ENCODE results near the gene SCN2A. TPM values are rescaled to one million over a fixed set of nuclear protein-coding genes. Genes with fewer than 3 reads are reported as not detected.

SCN2A gene
- total and polyA plus RNA-seq, 10 of the 15 experiments (the other 5 are each of a cell fraction or from before 2014, with no cell fraction given): 0.01 TPM; not detected in 8

GRCh38 chr2:165401285-165401852, 162.2 kb downstream of the SCN2A start:
- TF ChIP-seq USF2 (IDR thresholded peaks at IDR 0.05; ENCODE audit: borderline replicate concordance, low read depth, low read length) (no peak), CTCF (IDR thresholded peaks at IDR 0.05 in 2 of 3, conservative IDR thresholded peaks at IDR 0.05 in 1 of 3; ENCODE audit: control insufficient read depth in 2 of 3, extremely low read depth in 1 of 3, insufficient read depth in 1 of 3, low read depth in 3 of 3, low read length in 3 of 3) (peak; percentile 54 to 69 (median 66); a peak in 5 of 6 replicates), CBX3 (IDR thresholded peaks at IDR 0.05; ENCODE audit: borderline replicate concordance, low read depth) (no peak), ZNF24 (IDR thresholded peaks at IDR 0.05) (0 out of 2 replicates have a peak, but pooled peaks have one; percentile 14), SMC3 (IDR thresholded peaks at IDR 0.05; ENCODE audit: borderline replicate concordance, low read length) (peak; percentile 73; the same call in 1 of the 2 replicates), RAD21 (IDR thresholded peaks at IDR 0.05; ENCODE audit: insufficient read depth, low read depth, low read length) (peak; percentile 81), ESRRA (IDR thresholded peaks at IDR 0.05; ENCODE audit: low read length) (no peak), CBX5 (IDR thresholded peaks at IDR 0.05; ENCODE audit: low read depth) (no peak)
- in situ Hi-C loops (cut with MboI): loop anchor here (5.0 kb wide), 1 partner anchor 471 kb away; no protein-coding TSS in a partner anchor
- H3K9ac ChIP-seq (ENCODE audit: control insufficient read depth, insufficient read depth, low read length): no peak overlapping the region
- no peaks in the 10 kb centered on the region for H3K4me1 ChIP-seq (ENCODE audit: control insufficient read depth, insufficient read depth, low read length)
- no TSS peak for BruUV-seq (replicated peaks)
- H3K27ac ChIP-seq (ENCODE audit: control insufficient read depth, insufficient read depth): no peak overlapping the region
- no peaks in the 10 kb centered on the region for H3K27me3 ChIP-seq (replicated peaks in 1 of 2; ENCODE audit: control insufficient read depth in 2 of 2, insufficient read depth in 2 of 2, low read length in 1 of 2)
- intact Hi-C loops (cut with micrococcal nuclease; ENCODE audit: unreplicated experiment): loop anchor here (1.0 kb wide), 4 partner anchors 163 to 473 kb away; no protein-coding TSS in a partner anchor
- no peaks in the 10 kb centered on the region for H3K9me3 ChIP-seq (replicated peaks; ENCODE audit: control insufficient read depth, insufficient read depth, low read length)
- DNase-seq (ENCODE audit: low read depth, low spot score): peak; percentile 9
- RAD21 ChIA-PET (ENCODE audit: unreplicated experiment): interaction anchor here (0.7 to 4.0 kb wide), 12 partner anchors 49 to 472 kb away, joined by 3 to 49 read pairs (median 7); no protein-coding TSS in a partner anchor
- POLR2A ChIA-PET: no interaction called here
- FAIRE-seq: peak; percentile 74
- CTCF ChIA-PET: interaction anchor here (0.7 to 5.4 kb wide), 38 partner anchors 9 to 530 kb away, joined by 3 to 100 read pairs (median 5); partner anchors contain the start of gene CSRNP3
- H3K4me2 ChIP-seq (ENCODE audit: control insufficient read depth, insufficient read depth): no peak overlapping the region
- H3K36me3 ChIP-seq (ENCODE audit: control insufficient read depth in 2 of 2, insufficient read depth in 2 of 2, low read length in 1 of 2): no peaks in the 10 kb centered on the region
- H2AFZ ChIP-seq (ENCODE audit: control insufficient read depth, low read depth, low read length): no peak overlapping the region
- SMC1A ChIA-PET (ENCODE audit: uncharacterized antibody, unreplicated experiment): interaction anchor here (0.7 to 8.0 kb wide), 26 partner anchors 8 to 726 kb away, joined by 3 to 114 read pairs (median 4); partner anchors contain the start of genes SCN1A and SCN2A
- H4K20me1 ChIP-seq (ENCODE audit: control insufficient read depth, insufficient read depth): no peaks in the 10 kb centered on the region
- WGBS (ENCODE audit: insufficient coverage, insufficient replicate concordance, low lambda C conversion rate, missing lambda C conversion rate): 3% methylated on average over 5 of the region's 5 CpGs
- no peak overlapping the region for H3K4me3 ChIP-seq
- ATAC-seq: peak; percentile 77
- H3K79me2 ChIP-seq (ENCODE audit: control insufficient read depth, insufficient read depth, low read length): no peaks in the 10 kb centered on the region
